GM19324 (cell line): Measurements from ENCODE around the gene FKBP1A.

Source experiments
- ATAC-seq: cut with Tn5 transposase; IDR thresholded peaks from one replicate; pipeline ENCODE4 v1.9.1; 2021; ENCODE audit warnings: mild to moderate bottlenecking, moderate library complexity; ENCODE audit not compliant: unreplicated experiment, low FRiP score

Gene FKBP1A

GRCh38 chr20:1322511-1323245 lies 70.2 kb downstream of the FKBP1A start:
- no peak for ATAC-seq

- ATAC-seq = no peak
These were observed 71.3 kb downstream of the FKBP1A start for GRCh38 chr20:1321654-1321939.

GRCh38 chr20:1320902-1321653 lies 71.8 kb downstream of the FKBP1A start:
- no peak for ATAC-seq

- ATAC-seq = no peak
These were observed 72.8 kb downstream of the FKBP1A start for GRCh38 chr20:1320016-1320415.

GRCh38 chr20:1319462-1319861 lies 73.4 kb downstream of the FKBP1A start:
- no peak for ATAC-seq

- ATAC-seq = no peak
These were observed 73.8 kb downstream of the FKBP1A start for GRCh38 chr20:1319051-1319450.
